Fibroblast of gingiva (primary cell): Measurements from ENCODE around the gene PAGR1.
A peak's percentile ranks its signal among the peaks of the same experiment; 100 is the strongest.
"Not testable (repeated sequence)": the region's sequence is repeated elsewhere in the genome, so short reads cannot be mapped to it uniquely, and the experiment has no call there.

Experiments used
- DNase-seq: peaks from one replicate; pipeline ENCODE4 v3.0.0-alpha.2; 2011; ENCODE audit warnings: low read depth

Gene PAGR1

GRCh38 chr16:29812754-29813643, 3.0 kb upstream of the PAGR1 start:
- no peak for DNase-seq

DNA sequence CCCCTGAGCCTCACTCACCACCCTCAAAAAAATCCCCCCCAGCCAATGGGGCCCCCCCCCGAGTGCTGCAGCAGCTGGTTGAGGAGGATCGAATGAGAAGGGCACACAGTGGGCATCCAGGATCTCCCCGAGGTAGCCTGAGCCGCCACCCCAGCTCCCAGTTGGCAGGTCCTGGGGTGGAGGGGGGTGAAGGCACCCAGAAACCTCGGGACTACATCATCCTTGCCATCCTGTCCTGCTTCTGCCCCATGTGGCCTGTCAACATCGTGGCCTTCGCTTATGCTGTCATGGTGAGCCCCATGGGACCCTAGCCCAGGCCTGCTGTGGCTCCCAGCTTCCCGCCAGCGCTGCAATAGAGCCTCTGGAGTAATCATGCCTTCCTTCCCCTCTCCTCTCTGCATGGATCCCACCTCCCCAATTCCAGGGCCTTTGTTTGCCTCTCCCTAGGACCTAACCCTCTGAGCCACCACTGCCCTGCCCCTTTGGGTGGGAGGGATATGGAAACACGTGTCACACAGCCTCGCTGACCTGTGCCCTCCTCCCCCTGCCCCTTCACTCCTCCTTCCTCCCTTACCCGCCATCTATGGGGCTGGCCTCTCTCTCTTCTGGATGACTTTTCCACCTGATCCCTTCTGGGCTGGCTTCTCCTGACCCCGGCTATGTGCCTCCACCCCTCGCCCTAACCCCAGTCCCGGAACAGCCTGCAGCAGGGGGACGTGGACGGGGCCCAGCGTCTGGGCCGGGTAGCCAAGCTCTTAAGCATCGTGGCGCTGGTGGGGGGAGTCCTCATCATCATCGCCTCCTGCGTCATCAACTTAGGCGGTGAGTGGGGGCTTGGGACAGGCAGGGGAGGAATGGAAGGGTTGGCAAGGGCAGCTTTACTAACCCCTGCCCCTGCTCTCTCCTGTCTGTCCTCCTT, 2.0 kb upstream of the PAGR1 start:
- no peak for DNase-seq

DNA sequence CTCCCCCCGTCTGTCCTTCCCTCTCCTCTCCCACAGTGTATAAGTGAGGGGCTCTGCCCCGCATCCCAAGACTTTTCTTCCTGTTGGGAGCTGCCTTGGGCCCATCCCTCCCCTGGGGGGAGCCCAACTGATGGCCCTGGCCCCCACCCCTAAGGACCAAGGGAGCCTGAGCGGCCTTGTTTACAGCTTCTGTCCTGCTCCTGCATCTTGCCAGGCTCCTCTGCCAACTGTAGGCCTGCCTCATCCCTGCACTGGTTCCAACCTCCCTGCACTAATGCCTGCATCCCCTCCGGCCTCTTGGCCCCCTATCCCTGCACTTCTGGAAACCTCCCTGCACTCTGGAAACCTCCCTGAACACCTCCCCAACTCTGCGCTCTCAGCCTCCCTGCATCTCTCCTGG, 1.4 kb upstream of the PAGR1 start:
- no peak for DNase-seq

DNA sequence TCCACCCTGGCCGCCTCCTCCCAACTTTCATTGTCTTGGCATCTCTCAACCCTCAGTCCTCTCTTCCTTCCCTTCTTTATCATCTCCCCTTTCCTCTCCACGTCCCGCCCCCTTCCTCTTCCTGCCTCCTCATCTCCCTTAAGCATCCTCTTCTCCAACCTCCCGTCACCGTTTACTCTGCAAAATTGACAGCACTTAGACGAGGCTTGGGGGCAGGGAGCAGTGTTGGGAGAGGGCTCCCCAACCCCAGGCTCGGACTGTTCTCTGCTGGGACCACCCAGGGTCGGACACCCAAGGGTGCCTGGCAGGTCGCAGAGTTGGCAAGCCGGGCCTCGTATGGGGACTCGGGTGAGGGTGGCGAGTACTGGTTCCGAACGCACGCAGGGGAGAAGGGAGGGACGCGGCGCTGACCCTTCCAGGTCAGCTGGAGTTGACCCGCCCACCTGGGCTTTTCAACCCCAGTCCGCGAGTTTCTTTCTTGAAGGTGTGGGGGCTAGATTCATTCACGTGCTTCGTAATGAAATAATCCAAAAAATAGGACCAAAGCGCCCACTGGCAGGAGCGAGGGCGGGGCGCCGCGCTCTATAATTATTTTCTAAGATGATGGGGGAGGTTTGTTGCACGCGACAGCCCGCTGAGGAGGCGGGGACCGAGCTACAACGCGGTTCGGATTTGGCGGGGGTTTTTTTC, 775 bp upstream of the PAGR1 start:
- no peak for DNase-seq

DNA sequence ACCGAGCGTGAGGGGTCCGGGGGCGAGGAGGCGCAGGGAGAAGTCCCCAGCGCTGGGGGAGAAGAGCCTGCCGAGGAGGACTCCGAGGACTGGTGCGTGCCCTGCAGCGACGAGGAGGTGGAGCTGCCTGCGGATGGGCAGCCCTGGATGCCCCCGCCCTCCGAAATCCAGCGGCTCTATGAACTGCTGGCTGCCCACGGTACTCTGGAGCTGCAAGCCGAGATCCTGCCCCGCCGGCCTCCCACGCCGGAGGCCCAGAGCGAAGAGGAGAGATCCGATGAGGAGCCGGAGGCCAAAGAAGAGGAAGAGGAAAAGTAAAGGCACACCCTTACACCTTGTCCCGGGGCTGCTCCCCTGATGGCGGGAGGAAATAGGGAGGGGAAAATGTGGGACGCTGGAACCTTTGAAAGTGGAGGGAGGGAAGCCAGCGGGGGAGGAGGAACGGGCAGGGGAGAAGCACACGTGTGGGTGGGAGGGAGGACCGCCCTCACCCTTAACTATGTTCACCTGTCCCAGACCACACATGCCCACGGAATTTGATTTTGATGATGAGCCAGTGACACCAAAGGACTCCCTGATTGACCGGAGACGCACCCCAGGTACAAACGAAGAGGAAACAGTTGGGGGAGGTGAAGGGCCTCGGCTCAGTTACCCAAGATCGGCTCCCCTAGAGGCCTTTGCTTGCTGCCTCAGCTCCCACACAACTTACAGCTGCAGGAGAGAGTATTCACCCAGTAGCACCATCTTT, 916 bp downstream of the PAGR1 start:
- peak; percentile 71 for DNase-seq

GRCh38 chr16:29818082-29818481, 2.1 kb downstream of the PAGR1 start:
- no peak for DNase-seq

- DNase-seq = no peak
Measured at GRCh38 chr16:29819506-29819905, 3.6 kb downstream of the PAGR1 start.

GRCh38 chr16:29820271-29820701, 4.3 kb downstream of the PAGR1 start, which contains the start of gene MVP:
Gene MVP (plus strand): TSS chr16:29820462. CDS start chr16:29830550, 10,088 bp downstream.
- peak; percentile 72 for DNase-seq

DNA sequence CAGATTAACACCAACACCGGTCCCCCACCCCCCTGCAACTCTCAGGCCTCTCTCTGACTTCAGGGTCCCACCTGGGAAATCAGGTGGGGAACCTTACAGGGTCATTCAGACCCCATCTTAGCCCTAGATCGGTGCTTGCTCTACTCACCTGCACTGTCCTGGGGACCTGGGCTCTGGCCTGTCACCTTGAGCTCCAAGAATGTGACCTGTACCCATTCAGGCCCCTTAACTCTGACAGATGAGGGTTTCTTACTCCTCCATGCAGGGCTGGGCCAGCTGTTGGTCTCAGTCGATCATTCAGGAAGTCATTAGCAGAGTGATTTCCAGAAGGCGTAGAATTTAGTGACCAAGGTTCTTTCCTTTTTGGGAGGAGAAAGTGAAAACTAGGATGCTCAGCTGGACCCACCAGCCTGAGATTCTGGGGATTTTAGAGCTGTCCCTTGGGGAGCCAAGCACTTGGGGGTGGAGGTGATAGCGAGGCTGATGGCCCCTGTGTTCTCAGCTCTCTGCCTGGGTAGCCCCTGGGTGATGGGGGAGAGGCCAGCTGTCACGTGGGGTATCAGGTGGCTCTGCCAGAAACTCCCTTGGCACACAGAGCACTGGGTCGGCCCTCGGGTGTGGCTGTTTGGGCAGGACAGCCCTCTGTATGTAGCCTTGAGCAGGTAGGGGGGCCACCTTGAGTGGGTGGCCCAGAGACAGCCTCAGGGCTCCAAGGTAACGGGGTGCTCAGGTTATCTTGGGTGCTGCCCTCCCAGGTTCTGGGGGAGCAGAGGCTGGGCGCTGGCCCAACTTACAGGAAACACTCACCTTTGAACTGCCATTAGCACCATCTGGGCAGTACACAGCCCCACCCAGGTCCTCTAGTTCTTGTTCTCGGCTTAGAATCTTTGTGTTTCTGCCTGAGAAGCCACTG, 5.0 kb downstream of the PAGR1 start:
- DNase-seq = peak; percentile 54

GRCh38 chr16:29821643-29822115, 5.7 kb downstream of the PAGR1 start:
- peak; percentile 70 for DNase-seq

GRCh38 chr16:29824589-29825144, 8.7 kb downstream of the PAGR1 start:
- DNase-seq = peak; percentile 57

GRCh38 chr16:29825145-29826044, 9.4 kb downstream of the PAGR1 start:
- peak; percentile 54 for DNase-seq

DNA sequence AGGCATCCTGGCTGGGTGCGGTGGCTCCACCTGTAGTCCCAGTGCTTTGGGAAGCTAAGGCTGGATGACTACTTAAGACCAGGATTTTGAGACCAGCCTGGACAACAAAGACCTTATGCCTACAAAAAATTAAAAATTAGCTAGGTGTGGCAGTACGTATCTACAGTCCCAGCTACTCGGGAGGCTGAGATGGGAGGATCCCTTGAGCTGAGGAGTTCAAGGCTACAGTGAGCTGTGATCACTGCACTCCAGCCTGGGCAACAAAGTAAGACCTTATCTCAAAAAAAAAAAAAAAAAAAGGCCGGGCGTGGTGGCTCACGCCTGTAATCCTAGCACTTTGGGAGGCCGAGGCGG, 10.4 kb downstream of the PAGR1 start:
- no peak for DNase-seq

- DNase-seq = no peak
Measured at GRCh38 chr16:29830774-29831173, 14.8 kb downstream of the PAGR1 start.

- no peak for DNase-seq
Measured at GRCh38 chr16:29831490-29831889, 15.5 kb downstream of the PAGR1 start.

DNA sequence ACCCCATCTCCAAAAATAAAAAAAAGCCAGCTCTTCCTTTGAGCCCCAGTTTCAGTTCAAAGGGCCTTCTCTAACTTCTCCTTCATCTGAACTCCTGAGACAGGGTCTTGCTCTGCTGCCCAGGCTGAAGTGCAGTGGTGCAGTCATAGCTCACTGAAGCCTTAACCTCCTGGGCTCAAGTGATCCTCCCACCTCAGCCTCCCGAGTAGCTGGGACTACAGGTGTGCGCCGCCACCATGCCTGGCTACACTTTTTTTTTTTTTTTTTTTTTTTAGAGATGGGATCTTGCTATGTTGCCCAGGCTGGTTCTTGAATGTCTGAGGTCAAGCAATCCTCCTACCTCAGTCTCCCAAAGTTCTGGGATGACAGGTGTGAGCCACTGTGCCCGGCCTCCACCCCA, 17.3 kb downstream of the PAGR1 start:
- not testable (repeated sequence) for DNase-seq

DNA sequence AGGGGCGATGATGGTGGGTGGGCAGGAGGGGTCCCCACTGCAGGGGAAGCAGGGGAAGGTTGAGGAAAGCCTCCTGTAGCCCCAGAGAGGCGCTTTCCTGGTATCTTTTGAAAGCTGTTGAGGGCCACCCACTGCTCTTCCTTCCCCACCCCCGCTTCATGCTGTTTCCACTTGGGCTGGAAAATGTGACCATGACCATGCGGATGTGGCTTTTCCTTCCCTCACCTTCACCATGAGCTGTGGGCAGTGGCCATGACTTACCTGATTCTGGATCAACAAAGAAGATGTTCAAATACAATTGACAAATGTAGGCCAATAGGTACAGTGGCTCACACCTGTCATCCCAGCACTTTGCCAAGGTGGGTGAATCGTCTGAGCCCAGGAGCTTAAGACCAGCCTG, 18.1 kb downstream of the PAGR1 start:
- no peak for DNase-seq

GRCh38 chr16:29835926-29836325, 20.0 kb downstream of the PAGR1 start:
- DNase-seq = no peak

GRCh38 chr16:29836623-29837022, 20.7 kb downstream of the PAGR1 start:
- no peak for DNase-seq
